OCI-LY1 (cell line): ENCODE data around the gene ACKR2.

ENCODE experiments used
- CTCF ChIP-seq: fragments of 200-600 bp; sonication (generic), shearing (Covaris generic); IDR thresholded peaks from 2 replicates; pipeline ENCODE4 v1.5.1; 2017; ENCODE audit warnings: mild to moderate bottlenecking, antibody characterized with exemption, low read length, moderate library complexity, mixed read lengths
- EZH2 ChIP-seq: fragments of 200-600 bp; sonication (generic), shearing (Covaris generic); IDR thresholded peaks from 2 replicates; pipeline ENCODE4 v1.8.0; 2017; ENCODE audit warnings: borderline replicate concordance, mixed run types, mild to moderate bottlenecking, antibody characterized with exemption, low read length, moderate library complexity, mixed read lengths

- TF ChIP-seq CTCF: no peak
- TF ChIP-seq EZH2: no peak
Observed at GRCh38 chr3:42819351-42819965, 10.2 kb downstream of the ACKR2 start.
